Activated CD8-positive, alpha-beta memory T cell treated with anti-CD3 and anti-CD28 coated beads, Interleukin-2, amount 50 U/mL, for 24 hours (primary cell): ENCODE data around the gene RAB30.

Experiments
- DNase-seq: peaks from one replicate; pipeline ENCODE4 v3.0.0-alpha.2; 2020; ENCODE audit errors: extremely low read depth

The RAB30 gene

GRCh38 chr11:83039566-83039965 is 32.1 kb downstream of the RAB30 start:
- no peak for DNase-seq

GRCh38 chr11:83037877-83038276 is 33.8 kb downstream of the RAB30 start:
- no peak for DNase-seq

GRCh38 chr11:83036701-83037100 is 35.0 kb downstream of the RAB30 start:
- DNase-seq = no peak

- DNase-seq = no peak
Measured at GRCh38 chr11:83035070-83035854, 36.4 kb downstream of the RAB30 start.

GRCh38 chr11:83034673-83035014 is 37.1 kb downstream of the RAB30 start:
- no peak for DNase-seq

- DNase-seq = no peak
Measured at GRCh38 chr11:83033972-83034672, 37.6 kb downstream of the RAB30 start.

GRCh38 chr11:83033371-83033770 is 38.3 kb downstream of the RAB30 start:
- no peak for DNase-seq

- no peak for DNase-seq
Measured at GRCh38 chr11:83031127-83031526, 40.6 kb downstream of the RAB30 start.

GRCh38 chr11:83027794-83028193 is 43.9 kb downstream of the RAB30 start:
- no peak for DNase-seq

GRCh38 chr11:83027289-83027688 is 44.4 kb downstream of the RAB30 start:
- DNase-seq = no peak

GRCh38 chr11:83026229-83026628 is 45.5 kb downstream of the RAB30 start:
- DNase-seq = no peak

GRCh38 chr11:83025267-83025704 is 46.4 kb downstream of the RAB30 start:
- DNase-seq = no peak

- no peak for DNase-seq
Measured at GRCh38 chr11:83024270-83024854, 47.3 kb downstream of the RAB30 start.

- DNase-seq = no peak
Measured at GRCh38 chr11:83023410-83023809, 48.3 kb downstream of the RAB30 start.

- no peak for DNase-seq
Measured at GRCh38 chr11:83021780-83022125, 49.9 kb downstream of the RAB30 start.

- no peak for DNase-seq
Measured at GRCh38 chr11:83020942-83021779, 50.5 kb downstream of the RAB30 start.

GRCh38 chr11:83019888-83020579 is 51.7 kb downstream of the RAB30 start:
- DNase-seq = no peak

GRCh38 chr11:83014951-83015350 is 56.7 kb downstream of the RAB30 start:
- DNase-seq = no peak

GRCh38 chr11:83012168-83013067 is 59.3 kb downstream of the RAB30 start:
- no peak for DNase-seq

- DNase-seq = no peak
Measured at GRCh38 chr11:83011333-83012167, 60.1 kb downstream of the RAB30 start.
